Tibial nerve (tissue), 3 donors: ENCODE results near the gene ZNFX1.

Experiments
- POLR2A ChIP-seq, 2 donors: fragments of 450-650 bp; IDR thresholded peaks; one replicate each; pipeline ENCODE4 v1.6.1; 2017; ENCODE audit warnings: antibody characterized with exemption in 2 of 2, mild to moderate bottlenecking in 2 of 2, moderate library complexity in 2 of 2
- TF ChIP-seq, protein P1 (sequence below), 5 experiments: fragments of 200-600 bp in 3 of 5; fragments of 450-650 bp in 2 of 5; sonication (generic) in 3 of 5; IDR thresholded peaks; one replicate each; pipeline ENCODE4 v1.5.1; 2016 to 2019; ENCODE audit warnings: antibody characterized with exemption in 5 of 5, mild to moderate bottlenecking in 3 of 5, moderate library complexity in 2 of 5

DNA sequence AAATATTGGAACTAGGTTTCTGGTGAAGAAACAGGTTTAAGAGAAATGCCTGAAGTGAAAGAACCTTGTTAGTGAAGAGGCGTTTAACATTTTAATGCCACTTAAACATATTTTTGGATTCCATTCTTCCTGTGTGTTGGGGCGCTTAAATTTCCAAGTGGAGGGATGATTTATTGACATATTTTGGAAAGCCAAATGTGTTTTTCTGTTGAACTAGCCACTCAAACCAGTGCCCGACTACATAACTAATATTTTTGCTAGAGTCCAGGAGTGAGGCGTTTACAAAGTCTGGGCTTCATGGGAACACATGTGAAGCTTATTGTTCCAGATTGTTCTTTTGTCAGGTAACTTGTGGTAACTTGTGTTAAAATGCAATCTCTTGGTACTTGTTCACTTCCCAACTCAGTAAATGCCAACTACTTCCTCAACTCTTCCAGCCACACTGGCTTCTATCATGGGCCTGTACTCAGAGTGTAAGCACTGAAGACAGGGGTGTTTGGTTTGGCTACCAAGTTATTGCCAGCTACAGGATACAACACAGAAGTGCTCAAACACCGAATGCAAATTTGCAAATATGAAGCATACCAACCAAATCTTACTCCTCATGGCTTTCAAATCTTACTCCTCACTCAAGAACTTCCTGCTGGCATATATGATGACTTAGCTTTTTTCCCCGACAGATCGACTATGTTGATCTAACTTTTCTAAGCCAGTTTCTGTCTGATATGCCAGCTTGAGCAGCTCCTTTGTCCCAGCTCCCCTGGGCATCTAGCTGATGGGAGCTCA, 2.0 kb upstream of the ZNFX1 start:
- no peak for TF ChIP-seq POLR2A (IDR thresholded peaks at IDR 0.05)
- TF ChIP-seq, protein P1, sequence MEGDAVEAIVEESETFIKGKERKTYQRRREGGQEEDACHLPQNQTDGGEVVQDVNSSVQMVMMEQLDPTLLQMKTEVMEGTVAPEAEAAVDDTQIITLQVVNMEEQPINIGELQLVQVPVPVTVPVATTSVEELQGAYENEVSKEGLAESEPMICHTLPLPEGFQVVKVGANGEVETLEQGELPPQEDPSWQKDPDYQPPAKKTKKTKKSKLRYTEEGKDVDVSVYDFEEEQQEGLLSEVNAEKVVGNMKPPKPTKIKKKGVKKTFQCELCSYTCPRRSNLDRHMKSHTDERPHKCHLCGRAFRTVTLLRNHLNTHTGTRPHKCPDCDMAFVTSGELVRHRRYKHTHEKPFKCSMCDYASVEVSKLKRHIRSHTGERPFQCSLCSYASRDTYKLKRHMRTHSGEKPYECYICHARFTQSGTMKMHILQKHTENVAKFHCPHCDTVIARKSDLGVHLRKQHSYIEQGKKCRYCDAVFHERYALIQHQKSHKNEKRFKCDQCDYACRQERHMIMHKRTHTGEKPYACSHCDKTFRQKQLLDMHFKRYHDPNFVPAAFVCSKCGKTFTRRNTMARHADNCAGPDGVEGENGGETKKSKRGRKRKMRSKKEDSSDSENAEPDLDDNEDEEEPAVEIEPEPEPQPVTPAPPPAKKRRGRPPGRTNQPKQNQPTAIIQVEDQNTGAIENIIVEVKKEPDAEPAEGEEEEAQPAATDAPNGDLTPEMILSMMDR (IDR thresholded peaks at IDR 0.05) = no peak
